DMS53 (cell line): ENCODE measurements around the gene PDLIM1.
A peak's percentile ranks its signal among the peaks of the same experiment; 100 is the strongest.
"Not testable (repeated sequence)": the region's sequence is repeated elsewhere in the genome, so short reads cannot be mapped to it uniquely, and the experiment has no call there.

Source experiments
- DNase-seq: peaks from one replicate; lab custom pipeline; 2025; lab: John Stamatoyannopoulos, UW

The PDLIM1 gene

GRCh38 chr10:95242581-95243317 lies 48.1 kb downstream of the PDLIM1 start:
- DNase-seq: peak; percentile 77

GRCh38 chr10:95241533-95241932 lies 49.3 kb downstream of the PDLIM1 start:
- DNase-seq: no peak

- DNase-seq: no peak
Measured at GRCh38 chr10:95240811-95241210, 50.0 kb downstream of the PDLIM1 start.

GRCh38 chr10:95240096-95240495 lies 50.7 kb downstream of the PDLIM1 start:
- not testable (repeated sequence) for DNase-seq

- DNase-seq: no peak
Measured at GRCh38 chr10:95237376-95238170, 53.2 kb downstream of the PDLIM1 start.

- no peak for DNase-seq
Measured at GRCh38 chr10:95236068-95236903, 54.5 kb downstream of the PDLIM1 start.

GRCh38 chr10:95235676-95236067 lies 55.1 kb downstream of the PDLIM1 start:
- DNase-seq: no peak

- DNase-seq: no peak
Measured at GRCh38 chr10:95234951-95235350, 55.9 kb downstream of the PDLIM1 start.

GRCh38 chr10:95233377-95234034 lies 57.3 kb downstream of the PDLIM1 start:
- no peak for DNase-seq

GRCh38 chr10:95230677-95231586 lies 59.9 kb downstream of the PDLIM1 start:
- DNase-seq: peak; percentile 89

GRCh38 chr10:95229724-95230627 lies 60.8 kb downstream of the PDLIM1 start:
- DNase-seq: no peak

GRCh38 chr10:95228934-95229723 lies 61.7 kb downstream of the PDLIM1 start:
- DNase-seq: not testable (repeated sequence)

GRCh38 chr10:95225136-95225535 lies 65.7 kb downstream of the PDLIM1 start:
- DNase-seq: no peak

GRCh38 chr10:95221124-95221523 lies 69.7 kb downstream of the PDLIM1 start:
- DNase-seq: peak; percentile 57

GRCh38 chr10:95220539-95220938 lies 70.3 kb downstream of the PDLIM1 start:
- DNase-seq: peak; percentile 36

GRCh38 chr10:95217476-95217875 lies 73.3 kb downstream of the PDLIM1 start:
- no peak for DNase-seq

GRCh38 chr10:95214793-95215192 lies 76.0 kb downstream of the PDLIM1 start:
- DNase-seq: peak; percentile 82

GRCh38 chr10:95214369-95214768 lies 76.4 kb downstream of the PDLIM1 start:
- peak; percentile 75 for DNase-seq
